H9 (cell line): Measurements from ENCODE around the gene TCEA2. TPM values are rescaled to one million over a fixed set of nuclear protein-coding genes. Genes with fewer than 3 reads are reported as not detected.
A peak's percentile ranks its signal among the peaks of the same experiment; 100 is the strongest.

ENCODE experiments used
- DNase-seq: peaks from one replicate; pipeline ENCODE4 v3.0.0-alpha.2; 2017
- H2AFZ ChIP-seq: one replicate; pipeline ENCODE4 v1.6.1; 2013; ENCODE audit warnings: mild to moderate bottlenecking, low read length, control low read depth, moderate library complexity
- H2AK5ac ChIP-seq: 2 replicates; pipeline ENCODE4 v1.6.1; 2013; ENCODE audit warnings: low read length, control low read depth, mixed read lengths; ENCODE audit not compliant: insufficient read length
- H2BK120ac ChIP-seq: one replicate; pipeline ENCODE4 v1.6.1; 2013; ENCODE audit warnings: low read depth, mild to moderate bottlenecking, low read length, control low read depth, inconsistent platforms; ENCODE audit not compliant: poor library complexity, severe bottlenecking
- H2BK12ac ChIP-seq: 2 replicates; pipeline ENCODE4 v1.6.1; 2013; ENCODE audit warnings: low read length, control low read depth, mixed read lengths, low read depth; ENCODE audit not compliant: insufficient read length
- H2BK15ac ChIP-seq: 2 replicates; pipeline ENCODE4 v1.6.1; 2013; ENCODE audit warnings: low read depth, low read length, control low read depth
- H2BK20ac ChIP-seq: one replicate; pipeline ENCODE4 v1.6.1; 2013; ENCODE audit warnings: low read depth, mild to moderate bottlenecking, low read length, control low read depth, inconsistent platforms; ENCODE audit not compliant: poor library complexity, severe bottlenecking
- H2BK5ac ChIP-seq: 2 replicates; pipeline ENCODE4 v1.6.1; 2013; ENCODE audit warnings: low read length, control low read depth, mixed read lengths; ENCODE audit not compliant: insufficient read length
- H3K14ac ChIP-seq: 2 replicates; pipeline ENCODE4 v1.6.1; 2013; ENCODE audit warnings: low read length, control low read depth; ENCODE audit not compliant: insufficient read depth
- H3K18ac ChIP-seq: 2 replicates; pipeline ENCODE4 v1.6.1; 2013; ENCODE audit warnings: low read depth, mild to moderate bottlenecking, mixed read lengths, low read length, control low read depth; ENCODE audit not compliant: insufficient read length
- H3K23ac ChIP-seq: 2 replicates; pipeline ENCODE4 v1.6.1; 2013; ENCODE audit warnings: low read length, control low read depth, mixed read lengths, low read depth; ENCODE audit not compliant: insufficient read length
- H3K23me2 ChIP-seq: 2 replicates; pipeline ENCODE4 v1.6.1; 2013; ENCODE audit warnings: low read depth, mild to moderate bottlenecking, mixed read lengths, low read length, control low read depth; ENCODE audit not compliant: insufficient read length, poor library complexity, severe bottlenecking
- H3K27ac ChIP-seq: 2 replicates; pipeline ENCODE4 v1.5.1; 2013; ENCODE audit warnings: low read length, control low read depth, mixed read lengths, low read depth; ENCODE audit not compliant: insufficient read length
- H3K27me3 ChIP-seq: 2 replicates; pipeline ENCODE4 v1.6.1; 2013; ENCODE audit warnings: low read length, control low read depth, inconsistent platforms; ENCODE audit not compliant: insufficient read depth
- H3K4ac ChIP-seq: 2 replicates; pipeline ENCODE4 v1.6.1; 2013; ENCODE audit warnings: low read depth, mild to moderate bottlenecking, control low read depth, inconsistent platforms, low read length, moderate library complexity
- H3K4me1 ChIP-seq: 2 replicates; pipeline ENCODE4 v1.6.1; 2013; ENCODE audit warnings: low read length, control low read depth, inconsistent platforms; ENCODE audit not compliant: insufficient read depth
- H3K4me2 ChIP-seq: 2 replicates; pipeline ENCODE4 v1.6.1; 2013; ENCODE audit warnings: low read length, control low read depth, mixed read lengths; ENCODE audit not compliant: insufficient read length, insufficient read depth
- H3K56ac ChIP-seq: 2 replicates; pipeline ENCODE4 v1.6.1; 2013; ENCODE audit warnings: low read depth, mild to moderate bottlenecking, mixed read lengths, low read length, control low read depth; ENCODE audit not compliant: insufficient read length
- H3K79me1 ChIP-seq: 2 replicates; pipeline ENCODE4 v1.6.1; 2013; ENCODE audit warnings: low read depth, mild to moderate bottlenecking, moderate library complexity, low read length, control low read depth, inconsistent platforms; ENCODE audit not compliant: insufficient read depth, poor library complexity, severe bottlenecking
- H3K79me2 ChIP-seq: 2 replicates; pipeline ENCODE4 v1.6.1; 2013; ENCODE audit warnings: low read length, control low read depth, inconsistent platforms; ENCODE audit not compliant: insufficient read depth
- H3K9ac ChIP-seq: 2 replicates; pipeline ENCODE4 v1.6.1; 2013; ENCODE audit warnings: low read length, control low read depth, mixed read lengths; ENCODE audit not compliant: insufficient read length; ENCODE audit errors: extremely low read depth
- H3K9me3 ChIP-seq: one replicate; pipeline ENCODE4 v1.6.1; 2013; ENCODE audit warnings: low read depth, low read length, inconsistent platforms; ENCODE audit not compliant: control insufficient read depth
- H3T11ph ChIP-seq: one replicate; pipeline ENCODE4 v1.6.1; 2013; ENCODE audit warnings: mild to moderate bottlenecking, low read length, control low read depth, inconsistent platforms
- H4K20me1 ChIP-seq: one replicate; pipeline ENCODE4 v1.6.1; 2013; ENCODE audit not compliant: control insufficient read depth, insufficient read length, insufficient read depth
- H4K5ac ChIP-seq: 2 replicates; pipeline ENCODE4 v1.6.1; 2013; ENCODE audit warnings: low read depth, mild to moderate bottlenecking, mixed read lengths, low read length, control low read depth; ENCODE audit not compliant: insufficient read length
- H4K8ac ChIP-seq: replicated peaks from 2 replicates; pipeline ENCODE4 v1.6.1; 2013; ENCODE audit warnings: low read length, control low read depth, mixed read lengths, low read depth; ENCODE audit not compliant: insufficient read length
- H4K91ac ChIP-seq: 2 replicates; pipeline ENCODE4 v1.6.1; 2013; ENCODE audit warnings: low read depth, mild to moderate bottlenecking, moderate library complexity, mixed read lengths, low read length, control low read depth; ENCODE audit not compliant: insufficient read length
- H3K27ac Mint-ChIP-seq, 3 experiments: 2 replicates in 2 of 3; 3 replicates in 1 of 3; pipeline ENCODE4 v1.8.0; 2020 to 2021; ENCODE audit warnings: mixed read lengths in 3 of 3, mild to moderate bottlenecking in 1 of 3, moderate library complexity in 1 of 3
- H3K27me3 Mint-ChIP-seq: 2 replicates; pipeline ENCODE4 v1.8.0; 2021; ENCODE audit warnings: low read depth, mild to moderate bottlenecking, moderate library complexity, mixed read lengths
- H3K36me3 Mint-ChIP-seq, 3 experiments: 2 replicates in 2 of 3; 3 replicates in 1 of 3; pipeline ENCODE4 v1.8.0; 2020 to 2021; ENCODE audit warnings: low read depth in 3 of 3, mixed read lengths in 3 of 3; ENCODE audit not compliant: insufficient read depth in 1 of 3
- H3K4me1 Mint-ChIP-seq, 2 experiments: 2 replicates each; pipeline ENCODE4 v1.8.0; 2020; ENCODE audit warnings: mixed read lengths in 2 of 2
- H3K4me3 Mint-ChIP-seq, 2 experiments: 2 replicates in 1 of 2; 3 replicates in 1 of 2; pipeline ENCODE4 v1.8.0; 2020 to 2021; ENCODE audit warnings: mild to moderate bottlenecking in 2 of 2, mixed read lengths in 2 of 2, moderate library complexity in 1 of 2
- H3K9me3 Mint-ChIP-seq, 2 experiments: 2 replicates in 1 of 2; 3 replicates in 1 of 2; pipeline ENCODE4 v1.8.0; 2020; ENCODE audit warnings: mild to moderate bottlenecking in 2 of 2, mixed read lengths in 2 of 2, moderate library complexity in 1 of 2
- CTCF ChIP-seq: fragments of 200-600 bp; sonication (generic); conservative IDR thresholded peaks from 3 replicates; pipeline ENCODE4 v1.8.0; 2021; ENCODE audit warnings: antibody characterized with exemption, mild to moderate bottlenecking
- WGBS: extraction: QIAGEN DNeasy Blood & Tissue Kit; methylation state at CpG from one replicate; pipeline ENCODE4 v1.1.7; 2013; ENCODE audit warnings: missing lambda C conversion rate, low lambda C conversion rate, mixed read lengths; ENCODE audit not compliant: insufficient read length; ENCODE audit errors: extremely low coverage; 5-methylcytosine and 5-hydroxymethylcytosine counted together
- total RNA-seq: library from RNA; stranded (reverse); gene quantifications from 2 replicates; pipeline ENCODE4 v1.2.1, GENCODE V29; 2021

Gene TCEA2
- total RNA-seq, 1 experiment from 2014 or later: 51.7 TPM

- no peak overlapping the region for H3K23ac ChIP-seq
- no peak overlapping the region for H3T11ph ChIP-seq
- H2BK15ac ChIP-seq: no peak overlapping the region
- H3K27me3 ChIP-seq: no peaks in the 10 kb centered on the region
- no peak overlapping the region for H3K4ac ChIP-seq
- peak overlapping the region; percentile 9 for H3K18ac ChIP-seq
- no peaks in the 10 kb centered on the region for H3K79me2 ChIP-seq
- H2BK12ac ChIP-seq: no peak overlapping the region
- Mint-ChIP-seq H3K9me3 (no peaks in the 10 kb centered on the region), H3K27ac (no peak overlapping the region; a peak in 2 of 7 replicates), H3K4me1 (peaks cover 28 to 42% of the 10 kb centered on the region in 2 experiments), H3K27me3 (peaks cover 1% of the 10 kb centered on the region), H3K4me3 (no peak overlapping the region; a peak in 1 of 5 replicates), H3K36me3 (peaks cover 0 to 3% (median 0%) of the 10 kb centered on the region in 3 experiments; a peak in 2 of 7 replicates)
- no peak overlapping the region for H4K91ac ChIP-seq
- H3K9ac ChIP-seq: no peak overlapping the region
- no peak overlapping the region for H4K5ac ChIP-seq
- H3K79me1 ChIP-seq: no peaks in the 10 kb centered on the region
- H4K8ac ChIP-seq: no peak overlapping the region
- no peak overlapping the region for H2BK5ac ChIP-seq
- no peak overlapping the region for H3K4me2 ChIP-seq
- no peak overlapping the region for H2BK20ac ChIP-seq
- no peak overlapping the region; the same call in 1 of the 2 replicates for H3K14ac ChIP-seq
- H2BK120ac ChIP-seq: no peak overlapping the region
- H3K4me1 ChIP-seq: peaks cover 1% of the 10 kb centered on the region; the same call in 1 of the 2 replicates
- H3K23me2 ChIP-seq: peaks cover 6% of the 10 kb centered on the region
- H4K20me1 ChIP-seq: no peaks in the 10 kb centered on the region
- WGBS: no CpG with 5 or more reads among the region's 27 CpGs
- TF ChIP-seq CTCF: no peak
- H2AFZ ChIP-seq: no peak overlapping the region
- H3K9me3 ChIP-seq: no peaks in the 10 kb centered on the region
- H3K56ac ChIP-seq: no peak overlapping the region
- no peak overlapping the region for H2AK5ac ChIP-seq
- no peak overlapping the region for H3K27ac ChIP-seq
- no peak for DNase-seq
Measured at GRCh38 chr20:64065062-64065973, 2.3 kb downstream of the TCEA2 start.
